ENCODE results near the gene CARD19. TPM values are rescaled to one million over a fixed set of nuclear protein-coding genes. Genes with fewer than 3 reads are reported as not detected.

Gene CARD19
- total RNA-seq, 1 experiment from 2014 or later = 54.5 TPM

DNA sequence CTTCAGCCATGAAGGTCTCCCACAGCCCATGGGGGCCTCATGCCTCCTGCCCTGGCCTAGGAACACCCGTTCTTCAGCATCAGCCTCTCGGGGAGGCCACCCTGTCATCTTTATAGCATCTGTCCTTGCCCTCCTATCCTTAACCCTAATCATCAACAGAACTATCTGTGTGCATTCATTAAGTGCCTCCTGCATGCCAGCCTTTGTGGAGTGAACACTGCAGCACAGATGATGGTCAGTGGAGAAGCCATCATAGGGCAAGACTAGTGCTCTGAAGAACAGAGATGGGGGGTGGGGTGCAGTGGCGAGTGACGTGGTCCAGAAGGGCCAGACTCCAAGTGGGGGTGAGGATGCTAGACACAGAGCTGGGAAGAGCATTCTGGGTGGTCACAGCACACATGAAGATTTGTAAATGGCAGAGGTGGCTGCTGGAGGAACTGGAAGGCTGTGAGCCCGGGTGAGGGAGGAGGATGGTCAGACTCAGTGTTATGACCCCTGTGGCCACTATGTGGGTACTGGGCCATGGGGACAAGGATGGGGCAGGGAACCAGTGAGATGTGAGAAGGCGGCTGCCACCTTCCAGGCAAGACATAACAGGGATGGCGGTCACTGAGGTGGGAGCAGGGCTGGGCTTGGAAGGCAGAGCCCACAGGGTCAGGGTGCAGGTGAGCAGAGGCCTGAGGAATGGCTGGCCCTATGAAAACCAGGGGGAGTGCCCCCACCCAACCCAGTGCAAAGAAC is 3.6 kb upstream of the CARD19 start:
- Histone ChIP-seq H3K9ac (ENCODE audit: low read length) (no peak overlapping the region), H4K20me1 (ENCODE audit: insufficient read depth) (no peaks in the 10 kb centered on the region), H3K4me2 (ENCODE audit: low read length) (peak overlapping the region; percentile 48), H3K79me2 (ENCODE audit: insufficient read depth, low read length) (peaks cover 12% of the 10 kb centered on the region), H3K36me3 (ENCODE audit: control insufficient read depth in 1 of 2, insufficient read depth in 2 of 2, low read length in 2 of 2) (no peaks in the 10 kb centered on the region), H3K4me3 (replicated peaks in 1 of 2; ENCODE audit: low read depth in 1 of 2, low read length in 2 of 2) (peak overlapping the region in 1 of 2 experiments; percentile 8; a peak in 1 of 4 replicates), H3K27me3 (ENCODE audit: insufficient read depth, low read length) (no peaks in the 10 kb centered on the region), H3K27ac (ENCODE audit: low read depth, low read length) (peak overlapping the region; percentile 7; the same call in 1 of the 2 replicates), H3K9me3 (ENCODE audit: control insufficient read depth in 1 of 2, insufficient read depth in 1 of 2, low read depth in 1 of 2, low read length in 2 of 2) (peaks cover 0 to 21% of the 10 kb centered on the region in 2 experiments; a peak in 2 of 4 replicates), H3K9me2 (ENCODE audit: insufficient read depth) (no peaks in the 10 kb centered on the region), H3K4me1 (ENCODE audit: control insufficient read depth in 1 of 2, insufficient read depth in 2 of 2, low read length in 2 of 2) (peaks cover 16 to 52% of the 10 kb centered on the region in 2 experiments), H2AFZ (ENCODE audit: low read depth, low read length, poor library complexity, severe bottlenecking) (no peak overlapping the region)
- intact Hi-C loops (cut with micrococcal nuclease) = no loop called here
- BruUV-seq (replicated peaks) = no TSS peak
- ChIA-PET CTCF (no interaction called here), RAD21 (ENCODE audit: low non-redundant PET in 1 of 2, low total read pairs in 2 of 2, uncharacterized antibody in 2 of 2, unreplicated experiment in 2 of 2) (no interaction called here), POLR2A (no interaction called here)
- ATAC-seq (no peak), DNase-seq (ENCODE audit: low read depth, low spot score) (no peak)
- TF ChIP-seq TCF7L2 (IDR thresholded peaks at IDR 0.05; ENCODE audit: borderline replicate concordance, extremely low read depth, insufficient read depth, insufficient read length) = no peak

DNA sequence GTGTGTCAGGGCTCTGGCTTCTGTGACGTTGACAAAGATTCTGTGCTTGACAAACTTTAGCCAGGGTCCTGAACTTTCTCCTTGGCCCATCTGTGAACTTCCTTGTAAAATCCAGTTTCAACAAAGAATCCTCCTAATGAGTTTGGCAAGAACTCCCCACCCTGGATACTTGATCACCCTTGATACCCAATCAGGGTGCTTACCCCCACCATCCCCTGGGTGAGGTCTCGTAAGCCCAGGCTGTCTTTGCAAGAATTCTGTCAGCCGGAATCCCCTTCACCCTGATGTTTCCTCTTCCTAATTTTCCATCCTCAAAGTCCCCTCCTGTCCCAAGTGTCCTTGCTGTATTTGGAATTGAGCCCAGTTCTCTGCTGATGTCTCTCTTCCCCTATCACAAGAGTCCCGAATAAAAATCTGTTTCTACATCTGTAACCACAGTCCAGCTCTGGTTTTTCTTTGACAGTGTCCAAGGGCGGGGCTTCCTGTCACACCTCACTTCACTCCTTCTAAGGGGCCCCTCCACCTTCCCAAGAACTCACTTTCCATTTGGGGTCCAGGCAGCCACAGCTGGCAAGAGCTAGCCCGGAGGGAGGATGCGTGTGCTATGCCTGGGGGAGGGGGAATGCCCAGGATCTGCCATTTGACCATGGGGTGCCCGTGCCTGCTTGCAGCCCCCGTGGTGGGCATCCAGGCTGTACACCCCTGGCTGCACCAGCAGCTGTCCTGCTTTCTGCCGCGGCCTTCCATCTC is 2.7 kb upstream of the CARD19 start:
- no peak overlapping the region for H3K4me2 ChIP-seq (ENCODE audit: low read length)
- H3K9ac ChIP-seq (ENCODE audit: low read length) = no peak overlapping the region
- BruUV-seq (replicated peaks) = no TSS peak
- no peak for ATAC-seq
- DNase-seq (ENCODE audit: low read depth, low spot score) = no peak
- no peak overlapping the region for H3K4me3 ChIP-seq (replicated peaks in 1 of 2; ENCODE audit: low read depth in 1 of 2, low read length in 2 of 2)
- POLR2A ChIA-PET = no interaction called here
- intact Hi-C loops (cut with micrococcal nuclease) = no loop called here
- RAD21 ChIA-PET (ENCODE audit: low non-redundant PET in 1 of 2, low total read pairs in 2 of 2, uncharacterized antibody in 2 of 2, unreplicated experiment in 2 of 2) = no interaction called here
- peaks cover 21% of the 10 kb centered on the region for H3K79me2 ChIP-seq (ENCODE audit: insufficient read depth, low read length)
- H3K27me3 ChIP-seq (ENCODE audit: insufficient read depth, low read length) = no peaks in the 10 kb centered on the region
- H3K36me3 ChIP-seq (ENCODE audit: control insufficient read depth in 1 of 2, insufficient read depth in 2 of 2, low read length in 2 of 2) = no peaks in the 10 kb centered on the region
- H2AFZ ChIP-seq (ENCODE audit: low read depth, low read length, poor library complexity, severe bottlenecking) = no peak overlapping the region
- peaks cover 0 to 21% of the 10 kb centered on the region in 2 experiments; a peak in 2 of 4 replicates for H3K9me3 ChIP-seq (ENCODE audit: control insufficient read depth in 1 of 2, insufficient read depth in 1 of 2, low read depth in 1 of 2, low read length in 2 of 2)
- no peaks in the 10 kb centered on the region for H3K9me2 ChIP-seq (ENCODE audit: insufficient read depth)
- peaks cover 25 to 61% of the 10 kb centered on the region in 2 experiments for H3K4me1 ChIP-seq (ENCODE audit: control insufficient read depth in 1 of 2, insufficient read depth in 2 of 2, low read length in 2 of 2)
- peak overlapping the region; percentile 7; the same call in 1 of the 2 replicates for H3K27ac ChIP-seq (ENCODE audit: low read depth, low read length)
- no peaks in the 10 kb centered on the region for H4K20me1 ChIP-seq (ENCODE audit: insufficient read depth)
- CTCF ChIA-PET = no interaction called here
- TF ChIP-seq SRF (IDR thresholded peaks at IDR 0.05; ENCODE audit: low read depth) (no peak), ZNF274 (IDR thresholded peaks at IDR 0.05; ENCODE audit: low read depth, low read length) (no peak), CEBPB (IDR thresholded peaks at IDR 0.05; ENCODE audit: low read depth) (no peak), SIN3A (IDR thresholded peaks at IDR 0.05; ENCODE audit: low read depth) (no peak), ELF1 (IDR thresholded peaks at IDR 0.05; ENCODE audit: borderline replicate concordance, low read depth) (no peak), YY1 (IDR thresholded peaks at IDR 0.05; ENCODE audit: extremely low read depth, insufficient replicate concordance, low read depth, low read length) (no peak), ZFX (IDR thresholded peaks at IDR 0.05) (no peak), CBX3 (IDR thresholded peaks at IDR 0.05; ENCODE audit: low read depth) (no peak), EZH2 (IDR thresholded peaks at IDR 0.05) (no peak), EZH2phosphoT487 (IDR thresholded peaks at IDR 0.05; ENCODE audit: borderline replicate concordance) (no peak), FOSL1 (IDR thresholded peaks at IDR 0.05; ENCODE audit: low read depth) (no peak), JUND (IDR thresholded peaks at IDR 0.05) (no peak)
- TF ChIP-seq, protein P1, sequence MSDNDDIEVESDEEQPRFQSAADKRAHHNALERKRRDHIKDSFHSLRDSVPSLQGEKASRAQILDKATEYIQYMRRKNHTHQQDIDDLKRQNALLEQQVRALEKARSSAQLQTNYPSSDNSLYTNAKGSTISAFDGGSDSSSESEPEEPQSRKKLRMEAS (IDR thresholded peaks at IDR 0.05) = no peak
- TF ChIP-seq, protein P2, sequence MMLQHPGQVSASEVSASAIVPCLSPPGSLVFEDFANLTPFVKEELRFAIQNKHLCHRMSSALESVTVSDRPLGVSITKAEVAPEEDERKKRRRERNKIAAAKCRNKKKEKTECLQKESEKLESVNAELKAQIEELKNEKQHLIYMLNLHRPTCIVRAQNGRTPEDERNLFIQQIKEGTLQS (IDR thresholded peaks at IDR 0.05) = no peak
- TF ChIP-seq, protein P3, sequence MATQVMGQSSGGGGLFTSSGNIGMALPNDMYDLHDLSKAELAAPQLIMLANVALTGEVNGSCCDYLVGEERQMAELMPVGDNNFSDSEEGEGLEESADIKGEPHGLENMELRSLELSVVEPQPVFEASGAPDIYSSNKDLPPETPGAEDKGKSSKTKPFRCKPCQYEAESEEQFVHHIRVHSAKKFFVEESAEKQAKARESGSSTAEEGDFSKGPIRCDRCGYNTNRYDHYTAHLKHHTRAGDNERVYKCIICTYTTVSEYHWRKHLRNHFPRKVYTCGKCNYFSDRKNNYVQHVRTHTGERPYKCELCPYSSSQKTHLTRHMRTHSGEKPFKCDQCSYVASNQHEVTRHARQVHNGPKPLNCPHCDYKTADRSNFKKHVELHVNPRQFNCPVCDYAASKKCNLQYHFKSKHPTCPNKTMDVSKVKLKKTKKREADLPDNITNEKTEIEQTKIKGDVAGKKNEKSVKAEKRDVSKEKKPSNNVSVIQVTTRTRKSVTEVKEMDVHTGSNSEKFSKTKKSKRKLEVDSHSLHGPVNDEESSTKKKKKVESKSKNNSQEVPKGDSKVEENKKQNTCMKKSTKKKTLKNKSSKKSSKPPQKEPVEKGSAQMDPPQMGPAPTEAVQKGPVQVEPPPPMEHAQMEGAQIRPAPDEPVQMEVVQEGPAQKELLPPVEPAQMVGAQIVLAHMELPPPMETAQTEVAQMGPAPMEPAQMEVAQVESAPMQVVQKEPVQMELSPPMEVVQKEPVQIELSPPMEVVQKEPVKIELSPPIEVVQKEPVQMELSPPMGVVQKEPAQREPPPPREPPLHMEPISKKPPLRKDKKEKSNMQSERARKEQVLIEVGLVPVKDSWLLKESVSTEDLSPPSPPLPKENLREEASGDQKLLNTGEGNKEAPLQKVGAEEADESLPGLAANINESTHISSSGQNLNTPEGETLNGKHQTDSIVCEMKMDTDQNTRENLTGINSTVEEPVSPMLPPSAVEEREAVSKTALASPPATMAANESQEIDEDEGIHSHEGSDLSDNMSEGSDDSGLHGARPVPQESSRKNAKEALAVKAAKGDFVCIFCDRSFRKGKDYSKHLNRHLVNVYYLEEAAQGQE (IDR thresholded peaks at IDR 0.05; ENCODE audit: low read depth) = no peak
